ENCODE measurements around the gene TRAPPC8.

- TF ChIP-seq CTCF (IDR thresholded peaks at IDR 0.05): no peak
- no peak for TF ChIP-seq POLR2A (IDR thresholded peaks at IDR 0.05)
Observed at GRCh38 chr18:31979714-31980113, 36.8 kb upstream of the TRAPPC8 start.
